Esophagus squamous epithelium (tissue), 4 donors: ENCODE results near the gene GALR3.

Experiments
- CTCF ChIP-seq, 6 experiments: fragments of 450-650 bp in 4 of 6; fragments of 200-600 bp in 2 of 6; sonication (generic) in 2 of 6; IDR thresholded peaks; one replicate each; pipeline ENCODE4 v1.5.1; 2016 to 2019; ENCODE audit warnings: antibody characterized with exemption in 6 of 6, mild to moderate bottlenecking in 4 of 6, moderate library complexity in 4 of 6
- POLR2A ChIP-seq, 4 donors: fragments of 450-650 bp; IDR thresholded peaks; one replicate each; pipeline ENCODE4 v1.6.1; 2017; ENCODE audit warnings: antibody characterized with exemption in 4 of 4, mild to moderate bottlenecking in 4 of 4, moderate library complexity in 3 of 4

- no peak for TF ChIP-seq POLR2A (IDR thresholded peaks at IDR 0.05)
- no peak for TF ChIP-seq CTCF (IDR thresholded peaks at IDR 0.05)
These were observed 2.8 kb upstream of the GALR3 start for GRCh38 chr22:37820350-37820749.
